HEK293 (cell line): ENCODE data around the gene CSAD.
A peak's percentile ranks its signal among the peaks of the same experiment; 100 is the strongest.

Source experiments
- CTCF ChIA-PET: fragments of 350-600 bp; formaldehyde crosslinking; extraction: SDS; loops from one replicate; lab custom pipeline; 2021; ENCODE audit warnings: antibody characterized with exemption; lab: Yijun Ruan, JAX
- POLR2A ChIA-PET: fragments of 300-600 bp; formaldehyde crosslinking; extraction: SDS; loops from one replicate; lab custom pipeline; 2020; ENCODE audit warnings: antibody characterized with exemption, inconsistent platforms; lab: Yijun Ruan, JAX
- H3K27ac ChIP-seq: fragments of 200-500 bp; sonication (Bioruptor generic); 2 replicates; pipeline ENCODE4 v1.5.1; 2014; ENCODE audit warnings: low read depth, low read length, control low read depth, inconsistent platforms; ENCODE audit errors: extremely low read depth
- H3K36me3 ChIP-seq, 2 experiments: fragments of 200-500 bp in 1 of 2; sonication (Bioruptor generic) in 1 of 2; 1 replicate in 1 of 2; 2 replicates in 1 of 2; pipeline ENCODE4 v1.5.1; 2014 to 2017; ENCODE audit warnings: inconsistent platforms in 2 of 2, low read length in 2 of 2; ENCODE audit not compliant: control insufficient read depth in 2 of 2, insufficient read depth in 1 of 2
- H3K4me1 ChIP-seq: fragments of 200-500 bp; sonication (Bioruptor generic); 2 replicates; pipeline ENCODE4 v1.5.1; 2014; ENCODE audit warnings: mild to moderate bottlenecking, low read length, inconsistent platforms; ENCODE audit not compliant: control insufficient read depth, insufficient read depth
- H3K4me3 ChIP-seq: 2 replicates; pipeline ENCODE4 v1.5.1; 2011; ENCODE audit warnings: low read depth, mild to moderate bottlenecking, control low read depth, low read length, moderate library complexity
- H3K9me3 ChIP-seq: fragments of 200-500 bp; sonication (Bioruptor generic); 2 replicates; pipeline ENCODE4 v1.5.1; 2014; ENCODE audit warnings: low read depth, low read length, inconsistent platforms; ENCODE audit not compliant: control insufficient read depth, insufficient read depth
- CTCF ChIP-seq: fragments of 450-650 bp; formaldehyde crosslinking; IDR thresholded peaks from 2 replicates; pipeline ENCODE4 v1.5.1; 2016; ENCODE audit warnings: missing biosample characterization, missing genetic modification characterization
- EGR2 ChIP-seq: fragments of 450-650 bp; formaldehyde crosslinking; IDR thresholded peaks from 2 replicates; pipeline ENCODE4 v1.5.1; 2016; ENCODE audit warnings: low read depth, missing biosample characterization, missing genetic modification characterization
- HIC1 ChIP-seq: fragments of 450-650 bp; formaldehyde crosslinking; IDR thresholded peaks from 2 replicates; pipeline ENCODE4 v1.5.1; 2016; ENCODE audit warnings: missing biosample characterization, missing genetic modification characterization
- KLF17 ChIP-seq: fragments of 450-650 bp; formaldehyde crosslinking; IDR thresholded peaks from 2 replicates; pipeline ENCODE4 v1.5.1; 2016; ENCODE audit warnings: missing biosample characterization, missing genetic modification characterization
- PRDM4 ChIP-seq: fragments of 450-650 bp; formaldehyde crosslinking; IDR thresholded peaks from 2 replicates; pipeline ENCODE4 v1.5.1; 2017; ENCODE audit warnings: missing biosample characterization, missing genetic modification characterization
- REST ChIP-seq: fragments of 450-650 bp; formaldehyde crosslinking; IDR thresholded peaks from 2 replicates; pipeline ENCODE4 v1.5.1; 2016; ENCODE audit warnings: missing biosample characterization, missing genetic modification characterization
- SP3 ChIP-seq: fragments of 450-650 bp; formaldehyde crosslinking; IDR thresholded peaks from 2 replicates; pipeline ENCODE4 v1.5.1; 2016; ENCODE audit warnings: missing biosample characterization, missing genetic modification characterization
- ZBTB11 ChIP-seq: fragments of 450-650 bp; formaldehyde crosslinking; conservative IDR thresholded peaks from 2 replicates; pipeline ENCODE4 v1.5.1; 2016; ENCODE audit warnings: low read depth, missing biosample characterization, missing genetic modification characterization
- ZBTB48 ChIP-seq: fragments of 450-650 bp; formaldehyde crosslinking; IDR thresholded peaks from 2 replicates; pipeline ENCODE4 v1.5.1; 2016; ENCODE audit warnings: missing biosample characterization, missing genetic modification characterization
- ZEB2 ChIP-seq: fragments of 450-650 bp; formaldehyde crosslinking; IDR thresholded peaks from 2 replicates; pipeline ENCODE4 v1.5.1; 2016; ENCODE audit warnings: missing biosample characterization, missing genetic modification characterization
- ZNF335 ChIP-seq: fragments of 450-650 bp; formaldehyde crosslinking; conservative IDR thresholded peaks from 2 replicates; pipeline ENCODE4 v1.5.1; 2016; ENCODE audit warnings: missing biosample characterization, missing genetic modification characterization
- ZNF341 ChIP-seq: fragments of 450-650 bp; formaldehyde crosslinking; IDR thresholded peaks from 2 replicates; pipeline ENCODE4; 2016; ENCODE audit warnings: low read depth, missing biosample characterization, missing genetic modification characterization
- ZNF488 ChIP-seq: fragments of 450-650 bp; formaldehyde crosslinking; IDR thresholded peaks from 2 replicates; pipeline ENCODE4 v1.5.1; 2016; ENCODE audit warnings: missing biosample characterization, missing genetic modification characterization
- ZNF580 ChIP-seq: fragments of 450-650 bp; formaldehyde crosslinking; IDR thresholded peaks from 2 replicates; pipeline ENCODE4 v1.5.1; 2016; ENCODE audit warnings: missing biosample characterization, missing genetic modification characterization
- ZNF600 ChIP-seq: fragments of 450-650 bp; formaldehyde crosslinking; IDR thresholded peaks from 2 replicates; pipeline ENCODE4 v1.5.1; 2016; ENCODE audit warnings: missing biosample characterization, missing genetic modification characterization
- ZNF629 ChIP-seq: fragments of 450-650 bp; formaldehyde crosslinking; IDR thresholded peaks from 2 replicates; pipeline ENCODE4 v1.5.1; 2017; ENCODE audit warnings: missing biosample characterization, missing genetic modification characterization

The CSAD gene

GRCh38 chr12:53222170-53222721 is 41.5 kb upstream of the CSAD start (continued):
- TF ChIP-seq ZNF335 (tag by site-specific recombination) (peak; percentile 56), ZBTB48 (no peak), SP3 (tag by site-specific recombination) (0 out of 2 replicates have a peak, but pooled peaks have one; percentile 8)

- H3K4me1 ChIP-seq: peaks cover 4% of the 10 kb centered on the region
- CTCF ChIA-PET: interaction anchor here (0.6 to 1.4 kb wide), 2 partner anchors 10 to 243 kb away, joined by 5 read pairs; no protein-coding TSS in a partner anchor
- H3K27ac ChIP-seq: peak overlapping the region; percentile 95
- H3K4me3 ChIP-seq: peak overlapping the region; percentile 44
- no peaks in the 10 kb centered on the region for H3K9me3 ChIP-seq
- POLR2A ChIA-PET: interaction anchor here (0.5 to 2.5 kb wide), 6 partner anchors 40 to 92 kb away, joined by 3 to 9 read pairs (median 3); partner anchors contain the start of genes MYG1 and PFDN5
- H3K36me3 ChIP-seq: no peaks in the 10 kb centered on the region
- TF ChIP-seq CTCF (tag by site-specific recombination): peak; percentile 90
- no peak for TF ChIP-seq ZNF580 (tag by site-specific recombination)
- TF ChIP-seq ZEB2 (tag by site-specific recombination): 0 out of 2 replicates have a peak, but pooled peaks have one; percentile 32
- peak; percentile 89 for TF ChIP-seq HIC1 (tag by site-specific recombination)
- peak; percentile 49 for TF ChIP-seq ZBTB11 (tag by site-specific recombination)
- TF ChIP-seq ZNF335 (tag by site-specific recombination): peak; percentile 82
- 0 out of 2 replicates have a peak, but pooled peaks have one; percentile 5 for TF ChIP-seq EGR2 (tag by site-specific recombination)
- 0 out of 2 replicates have a peak, but pooled peaks have one; percentile 38 for TF ChIP-seq KLF17 (tag by site-specific recombination)
- peak; percentile 70 for TF ChIP-seq REST (tag by site-specific recombination)
- peak; percentile 95 for TF ChIP-seq ZNF341 (tag by site-specific recombination)
- 0 out of 2 replicates have a peak, but pooled peaks have one; percentile 7 for TF ChIP-seq PRDM4
- no peak for TF ChIP-seq ZNF488 (tag by site-specific recombination)
- peak; percentile 42 for TF ChIP-seq ZNF629
- TF ChIP-seq ZNF600 (tag by site-specific recombination): peak; percentile 70; the same call in 1 of the 2 replicates
These were observed 40.7 kb upstream of the CSAD start for GRCh38 chr12:53221203-53222080.
